Panc1 (cell line): ENCODE measurements around the gene EFR3B. TPM values are rescaled to one million over a fixed set of nuclear protein-coding genes. Genes with fewer than 3 reads are reported as not detected.

Experiments
- ATAC-seq: fragments of 200-7000 bp; cut with Tn5 transposase; 2 replicates; pipeline ENCODE4 v1.9.1; 2020; ENCODE audit warnings: mild to moderate bottlenecking, moderate library complexity
- BruUV-seq: library from RNA; stranded (reverse); fragments of 400-500 nt; replicated peaks from 2 replicates; lab custom pipeline; 2021; lab: Mats Ljungman, UMichigan
- CTCF ChIA-PET: fragments of 300-600 bp; sonication (Branson Sonifier 250); formaldehyde crosslinking; loops from one replicate; lab custom pipeline; 2022; ENCODE audit warnings: antibody characterized with exemption; lab: Charles Lee
- POLR2A ChIA-PET: fragments of 300-600 bp; sonication (Branson Sonifier 250); formaldehyde crosslinking; loops from one replicate; lab custom pipeline; 2022; ENCODE audit warnings: antibody characterized with exemption; lab: Charles Lee
- DNase-seq: peaks from one replicate; pipeline ENCODE4 v3.0.0-alpha.2; 2010; ENCODE audit warnings: low read depth, low spot score
- H3K27ac ChIP-seq: 2 replicates; pipeline ENCODE4 v1.5.1; 2011; ENCODE audit warnings: mild to moderate bottlenecking, low read length, inconsistent platforms
- H3K27me3 ChIP-seq: fragments of 200-500 bp; sonication (Bioruptor generic); 2 replicates; pipeline ENCODE4 v1.6.0; 2014; ENCODE audit warnings: low read length, inconsistent platforms; ENCODE audit not compliant: control insufficient read depth, insufficient read depth
- H3K36me3 ChIP-seq: fragments of 200-500 bp; sonication (Bioruptor generic); 2 replicates; pipeline ENCODE4 v1.5.1; 2014; ENCODE audit warnings: inconsistent platforms, mild to moderate bottlenecking, low read length, moderate library complexity; ENCODE audit not compliant: control insufficient read depth, insufficient read depth
- H3K4me1 ChIP-seq: 2 replicates; pipeline ENCODE4 v1.5.1; 2011; ENCODE audit warnings: inconsistent platforms, mild to moderate bottlenecking, low read length, moderate library complexity; ENCODE audit not compliant: control insufficient read depth, insufficient read depth
- H3K4me3 ChIP-seq, 2 experiments: 2 replicates each; pipeline ENCODE4 v1.5.1; 2011 to 2012; ENCODE audit warnings: low read depth in 2 of 2, low read length in 2 of 2, mild to moderate bottlenecking in 2 of 2, inconsistent platforms in 1 of 2, moderate library complexity in 1 of 2
- H3K9me3 ChIP-seq: fragments of 200-500 bp; sonication (Bioruptor generic); 2 replicates; pipeline ENCODE4 v1.5.1; 2014; ENCODE audit warnings: low read depth, mild to moderate bottlenecking, inconsistent platforms, low read length, moderate library complexity; ENCODE audit not compliant: control insufficient read depth, insufficient read depth
- CTCF ChIP-seq: fragments of 450-650 bp; IDR thresholded peaks from 2 replicates; pipeline ENCODE4 v1.5.1; 2017; ENCODE audit warnings: mild to moderate bottlenecking
- POLR2AphosphoS5 ChIP-seq: IDR thresholded peaks from 2 replicates; pipeline ENCODE4 v1.6.1; 2012; ENCODE audit warnings: mild to moderate bottlenecking, low read depth, low read length, moderate library complexity
- REST ChIP-seq, 2 experiments: IDR thresholded peaks; 2 replicates each; pipeline ENCODE4 v1.6.1; 2011 to 2012; ENCODE audit warnings: low read depth in 2 of 2, control low read depth in 1 of 2, low read length in 1 of 2, mild to moderate bottlenecking in 1 of 2, moderate library complexity in 1 of 2; ENCODE audit not compliant: insufficient read depth in 1 of 2
- SIN3A ChIP-seq: IDR thresholded peaks from 2 replicates; pipeline ENCODE4 v1.6.1; 2012; ENCODE audit warnings: low read depth, mild to moderate bottlenecking, low read length, moderate library complexity, borderline replicate concordance; ENCODE audit not compliant: insufficient read depth
- TCF7L2 ChIP-seq: IDR thresholded peaks from 2 replicates; pipeline ENCODE4 v1.6.1; 2011; ENCODE audit warnings: mild to moderate bottlenecking, low read depth, low read length, inconsistent platforms
- in situ Hi-C: cut with HindIII; loops from 2 replicates; pipeline ENCODE4 v1.10.0; 2016; ENCODE audit warnings: low sequenced_read_pairs, low pct_unique_long_range_greater_than_20kb
- intact Hi-C: fragments of 100-400 bp; cut with micrococcal nuclease; formaldehyde crosslinking; loops from one replicate; pipeline ENCODE4 v1.10.0; 2022; ENCODE audit not compliant: unreplicated experiment
- total RNA-seq: library from RNA; stranded (reverse); gene quantifications from one replicate; pipeline ENCODE4 v1.2.1, GENCODE V29; 2021; ENCODE audit not compliant: unreplicated experiment

The EFR3B gene
- total RNA-seq, 1 experiment from 2014 or later = 8.9 TPM

DNA sequence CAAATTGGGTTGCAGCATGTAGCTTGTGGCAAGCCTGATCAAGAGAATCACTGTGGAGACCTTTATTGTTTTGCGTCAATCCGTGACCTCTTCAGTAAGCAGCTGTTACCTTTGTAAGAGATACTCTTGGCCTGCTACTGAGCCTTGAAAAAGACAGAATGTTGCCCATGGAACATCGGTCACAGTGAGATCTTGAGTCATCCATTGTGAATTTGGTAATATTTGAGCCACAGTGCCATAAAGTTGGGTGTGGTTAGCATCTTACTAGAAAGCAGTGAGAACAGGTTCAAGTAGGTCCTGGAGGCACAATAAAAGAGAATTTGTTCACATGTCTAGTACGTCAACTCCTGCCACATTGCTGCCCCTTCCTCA lies 12.7 kb upstream of the EFR3B start:
- Histone ChIP-seq H3K36me3 (no peaks in the 10 kb centered on the region), H3K9me3 (no peaks in the 10 kb centered on the region), H3K4me1 (no peaks in the 10 kb centered on the region), H3K27me3 (no peaks in the 10 kb centered on the region; the same call in 1 of the 2 replicates), H3K4me3 (no peak overlapping the region), H3K27ac (no peak overlapping the region)
- DNase-seq = no peak
- TF ChIP-seq SIN3A = no peak
- ChIA-PET POLR2A (no interaction called here), CTCF (no interaction called here)
- intact Hi-C loops = no loop called here
- in situ Hi-C loops = no loop called here
- ATAC-seq = no peak
- BruUV-seq = no TSS peak

DNA sequence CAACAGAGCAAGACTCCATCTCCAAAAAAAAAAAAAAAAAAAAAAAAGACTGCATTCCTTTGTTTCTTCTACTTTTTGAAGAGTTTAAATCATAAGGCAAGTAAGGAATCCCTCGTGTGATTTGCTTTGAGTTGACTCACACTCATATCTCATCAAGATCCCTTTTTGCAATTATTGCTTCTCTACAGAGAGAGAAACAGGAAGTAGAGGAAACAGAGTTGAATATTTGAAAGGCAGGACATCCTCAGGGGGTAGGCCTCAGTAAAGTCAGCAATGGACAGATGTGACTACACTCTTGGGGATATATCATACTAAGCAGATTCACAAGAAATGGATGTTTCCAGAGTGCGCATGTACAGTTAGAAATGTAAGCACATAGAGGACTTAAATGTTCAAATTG lies 11.2 kb upstream of the EFR3B start:
- ChIA-PET CTCF (interaction anchor here (0.6 kb wide), 1 partner anchor 142 kb away, joined by 5 read pairs; no protein-coding TSS in a partner anchor), POLR2A (no interaction called here)
- in situ Hi-C loops (no loop called here), intact Hi-C loops (no loop called here)
- TF ChIP-seq TCF7L2 = no peak
- no peak for TF ChIP-seq REST (IDR thresholded peaks at IDR 0.05; ENCODE audit: insufficient read depth in 1 of 2, low read depth in 2 of 2, low read length in 1 of 2)
- no peak for TF ChIP-seq POLR2AphosphoS5
- TF ChIP-seq SIN3A = no peak
- no peak for TF ChIP-seq CTCF
- no peak overlapping the region for H3K4me3 ChIP-seq
- no TSS peak for BruUV-seq
- H3K27ac ChIP-seq = no peak overlapping the region
- no peaks in the 10 kb centered on the region for H3K36me3 ChIP-seq
- DNase-seq = no peak
- H3K27me3 ChIP-seq = no peaks in the 10 kb centered on the region; the same call in 1 of the 2 replicates
- no peak for ATAC-seq
- H3K9me3 ChIP-seq = no peaks in the 10 kb centered on the region
- H3K4me1 ChIP-seq = no peaks in the 10 kb centered on the region

- no TSS peak for BruUV-seq
- Histone ChIP-seq H3K4me3 (no peak overlapping the region), H3K9me3 (no peaks in the 10 kb centered on the region), H3K4me1 (no peaks in the 10 kb centered on the region), H3K36me3 (no peaks in the 10 kb centered on the region), H3K27me3 (no peaks in the 10 kb centered on the region; the same call in 1 of the 2 replicates), H3K27ac (no peak overlapping the region)
- intact Hi-C loops = no loop called here
- TF ChIP-seq POLR2AphosphoS5 (no peak), REST (IDR thresholded peaks at IDR 0.05; ENCODE audit: insufficient read depth in 1 of 2, low read depth in 2 of 2, low read length in 1 of 2) (no peak), TCF7L2 (no peak), SIN3A (no peak), CTCF (no peak)
- POLR2A ChIA-PET = no interaction called here
- no peak for ATAC-seq
- DNase-seq = no peak
- in situ Hi-C loops = no loop called here
- CTCF ChIA-PET = no interaction called here
Measured at GRCh38 chr2:25032094-25032493, 9.8 kb upstream of the EFR3B start.
